Thyroid gland (tissue), 4 donors: ENCODE measurements around the gene SIN3B. TPM values are rescaled to one million over a fixed set of nuclear protein-coding genes. Genes with fewer than 3 reads are reported as not detected.

Experiments used
- DNase-seq, 2 donors: peaks; one replicate each; pipeline ENCODE4 v3.0.0-alpha.2; 2019
- H3K27ac ChIP-seq, 3 donors: fragments of 200-600 bp; sonication (generic); 1 replicate in 2 of 3; 2 replicates in 1 of 3; pipeline ENCODE4 v1.5.1; 2016 to 2019; ENCODE audit warnings: mild to moderate bottlenecking in 1 of 3, moderate library complexity in 1 of 3
- H3K27me3 ChIP-seq: fragments of 200-600 bp; sonication (generic); one replicate; pipeline ENCODE4 v1.5.1; 2019
- H3K36me3 ChIP-seq, 2 donors: fragments of 200-600 bp; sonication (generic); one replicate each; pipeline ENCODE4 v1.5.1; 2016 to 2019
- H3K4me1 ChIP-seq, 2 donors: fragments of 200-600 bp; sonication (generic); one replicate each; pipeline ENCODE4 v1.5.1; 2017 to 2019
- H3K4me3 ChIP-seq, 3 donors: fragments of 200-600 bp; sonication (generic); replicated peaks in 1 of 3; 1 replicate in 2 of 3; 2 replicates in 1 of 3; pipeline ENCODE4 v1.5.1; 2016; ENCODE audit warnings: mild to moderate bottlenecking in 1 of 3
- H3K9me3 ChIP-seq: fragments of 200-600 bp; sonication (generic); one replicate; pipeline ENCODE4 v1.5.1; 2017
- CTCF ChIP-seq, 6 experiments: fragments of 200-600 bp in 3 of 6; fragments of 450-650 bp in 3 of 6; sonication (generic) in 3 of 6; IDR thresholded peaks; one replicate each; pipeline ENCODE4 v1.5.1; 2016 to 2019; ENCODE audit warnings: antibody characterized with exemption in 6 of 6, mild to moderate bottlenecking in 2 of 6, inconsistent platforms in 1 of 6, moderate library complexity in 1 of 6
- POLR2A ChIP-seq, 2 donors: fragments of 450-650 bp; IDR thresholded peaks; one replicate each; pipeline ENCODE4 v1.6.1; 2017; ENCODE audit warnings: antibody characterized with exemption in 2 of 2, mild to moderate bottlenecking in 2 of 2, moderate library complexity in 1 of 2
- WGBS, 2 donors: methylation state at CpG; one replicate each; pipeline ENCODE4 v1.1.5; 2017; 5-methylcytosine and 5-hydroxymethylcytosine counted together
- intact Hi-C: fragments of 100-400 bp; cut with DNase I; formaldehyde crosslinking; loops from one replicate; pipeline ENCODE4 v1.15.1; 2023
- total RNA-seq, 4 donors: library from RNA; depleted of rRNA; stranded (reverse); fragments of >200 nt; gene quantifications; one replicate each; pipeline ENCODE4 v1.2.3, GENCODE V29; 2016

The SIN3B gene
- total RNA-seq, 4 donors from 2014 or later: 33.6 to 65.9 (median 47.6) TPM

DNA sequence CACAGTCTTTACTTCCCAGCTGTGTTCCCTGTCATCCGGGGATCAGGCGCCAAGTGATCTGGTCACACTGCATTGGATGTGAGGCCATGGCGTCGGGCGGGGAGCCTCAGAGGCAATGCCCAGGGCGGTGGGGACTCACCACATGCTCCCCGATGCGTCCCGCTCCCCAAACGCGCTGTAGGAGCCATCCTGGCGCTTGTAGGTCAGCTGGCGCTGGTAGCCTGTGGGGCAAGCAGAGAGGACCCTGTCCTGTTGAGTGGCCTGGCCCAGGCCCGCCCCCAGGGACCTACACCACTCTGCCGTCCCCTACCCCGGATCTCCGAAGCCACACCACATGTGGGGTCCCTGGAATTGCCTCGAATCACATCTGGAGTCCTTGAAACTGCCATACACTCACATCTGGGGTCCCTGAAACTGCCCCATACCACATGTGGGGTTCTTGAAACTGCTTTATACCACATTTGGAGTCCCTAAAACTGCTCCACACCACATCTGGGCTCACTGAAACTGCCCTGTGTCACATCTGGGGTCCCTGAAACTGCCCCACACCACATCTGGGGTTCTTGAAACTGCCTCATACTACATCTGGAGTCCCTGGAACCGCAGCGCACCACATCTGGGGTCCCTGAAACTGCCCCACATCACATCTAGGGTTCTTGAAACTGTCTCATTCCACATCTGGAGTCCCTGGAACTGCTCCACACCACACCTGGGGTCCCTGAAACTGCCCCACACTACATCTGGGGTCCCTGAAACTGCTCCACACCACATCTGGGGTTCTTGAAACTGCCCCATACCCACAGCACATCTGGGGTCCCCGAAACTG lies 92.8 kb downstream of the SIN3B start:
- WGBS, 2 donors: 86 to 89% methylated on average over 18 to 20 of the region's 21 CpGs
- no peak for TF ChIP-seq POLR2A (IDR thresholded peaks at IDR 0.05)
- no peak for TF ChIP-seq CTCF (IDR thresholded peaks at IDR 0.05)
- H3K27ac ChIP-seq: no peak overlapping the region
- no peaks in the 10 kb centered on the region for H3K4me1 ChIP-seq
- no peak for DNase-seq
- H3K27me3 ChIP-seq: no peaks in the 10 kb centered on the region
- no peak overlapping the region for H3K4me3 ChIP-seq
- H3K36me3 ChIP-seq: no peaks in the 10 kb centered on the region
- no peaks in the 10 kb centered on the region for H3K9me3 ChIP-seq
- intact Hi-C loops: no loop called here

GRCh38 chr19:16922592-16922934 lies 93.4 kb downstream of the SIN3B start:
- intact Hi-C loops: no loop called here

GRCh38 chr19:16922949-16923348 lies 93.8 kb downstream of the SIN3B start:
- Histone ChIP-seq H3K4me3 (no peak overlapping the region), H3K4me1 (no peaks in the 10 kb centered on the region), H3K27me3 (no peaks in the 10 kb centered on the region), H3K27ac (no peak overlapping the region), H3K9me3 (no peaks in the 10 kb centered on the region), H3K36me3 (no peaks in the 10 kb centered on the region)
- intact Hi-C loops: no loop called here
- WGBS, 2 donors: 95 to 98% methylated on average over 13 of the region's 13 CpGs
- DNase-seq: no peak
- TF ChIP-seq CTCF (IDR thresholded peaks at IDR 0.05): no peak
- TF ChIP-seq POLR2A (IDR thresholded peaks at IDR 0.05): no peak

More at GRCh38 chr19:16922592-16922934, 93.4 kb downstream of the SIN3B start:
- Histone ChIP-seq H3K4me1 (no peaks in the 10 kb centered on the region), H3K27ac (no peak overlapping the region), H3K27me3 (no peaks in the 10 kb centered on the region), H3K36me3 (no peaks in the 10 kb centered on the region), H3K4me3 (no peak overlapping the region), H3K9me3 (no peaks in the 10 kb centered on the region)
- DNase-seq: no peak
- 85 to 89% methylated on average over 1 of the region's 1 CpG for WGBS, 2 donors
- TF ChIP-seq POLR2A (IDR thresholded peaks at IDR 0.05) (no peak), CTCF (IDR thresholded peaks at IDR 0.05) (no peak)

DNA sequence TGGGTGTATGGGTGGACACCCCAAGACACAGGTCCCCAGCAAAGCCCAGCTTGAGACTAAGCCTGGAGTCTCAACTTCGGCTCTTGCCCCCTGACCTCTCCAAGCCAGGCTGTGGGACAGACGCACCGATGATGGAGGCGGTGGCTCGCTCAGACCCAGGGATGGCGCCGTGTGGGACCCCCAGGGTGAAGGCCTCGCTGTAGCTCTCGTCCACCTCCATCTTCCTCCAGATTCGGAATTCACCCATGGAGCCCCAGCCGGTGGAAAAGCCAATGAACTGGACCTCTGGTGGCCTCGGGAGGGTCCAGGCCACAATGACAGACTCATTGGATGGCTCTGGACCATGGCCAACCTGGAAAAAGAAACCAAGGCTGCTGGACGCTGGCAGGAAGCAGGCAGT lies 98.7 kb downstream of the SIN3B start:
- intact Hi-C loops: no loop called here
- no peak for TF ChIP-seq CTCF (IDR thresholded peaks at IDR 0.05)
- no peak for TF ChIP-seq POLR2A (IDR thresholded peaks at IDR 0.05)
- Histone ChIP-seq H3K36me3 (no peaks in the 10 kb centered on the region), H3K9me3 (no peaks in the 10 kb centered on the region), H3K4me3 (no peak overlapping the region), H3K27ac (no peak overlapping the region), H3K4me1 (no peaks in the 10 kb centered on the region), H3K27me3 (no peaks in the 10 kb centered on the region)
- 80 to 92% methylated on average over 2 to 12 of the region's 13 CpGs for WGBS, 2 donors
- DNase-seq: no peak

DNA sequence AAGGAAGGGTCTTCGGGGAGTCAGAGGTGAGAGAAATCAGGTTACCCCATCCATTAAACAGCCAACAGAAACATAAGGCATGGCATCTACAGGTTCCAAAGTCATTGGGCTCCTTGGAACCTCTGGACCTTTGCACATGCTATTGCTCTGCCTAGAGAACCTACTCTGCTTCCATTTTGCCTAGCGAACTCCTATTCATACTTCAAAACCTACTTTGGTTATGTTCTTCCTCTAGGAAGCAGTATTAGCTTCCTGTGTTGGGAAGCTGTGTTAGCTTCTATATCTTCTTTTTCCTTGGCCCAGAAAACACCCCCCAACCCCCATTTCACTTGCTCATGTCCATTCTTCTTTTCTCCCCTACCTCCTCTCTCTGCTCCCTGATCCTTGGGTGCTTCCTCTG lies 99.2 kb downstream of the SIN3B start:
- WGBS, 2 donors: 94 to 100% methylated on average over 2 of the region's 2 CpGs
- H3K27me3 ChIP-seq: no peaks in the 10 kb centered on the region
- no peaks in the 10 kb centered on the region for H3K4me1 ChIP-seq
- H3K9me3 ChIP-seq: no peaks in the 10 kb centered on the region
- no peak overlapping the region for H3K27ac ChIP-seq
- intact Hi-C loops: no loop called here
- no peak overlapping the region for H3K4me3 ChIP-seq
- no peaks in the 10 kb centered on the region for H3K36me3 ChIP-seq
- TF ChIP-seq POLR2A (IDR thresholded peaks at IDR 0.05): no peak
- TF ChIP-seq CTCF (IDR thresholded peaks at IDR 0.05): no peak
- DNase-seq: no peak
